Measurements from ENCODE around the gene THAP11. TPM values are rescaled to one million over a fixed set of nuclear protein-coding genes. Genes with fewer than 3 reads are reported as not detected.

Gene THAP11
- polyA plus RNA-seq, 1 of the 3 experiments (the other 2 are of a cell fraction) = 34.8 TPM

- ChIA-PET POLR2A (no interaction called here), CTCF (interaction anchor here (0.5 to 1.2 kb wide), 2 partner anchors 41 to 51 kb away, joined by 3 to 6 read pairs; partner anchors contain the start of gene TSNAXIP1)
- Histone ChIP-seq H3K36me3 (replicated peaks in 1 of 2; ENCODE audit: control insufficient read depth in 1 of 2, insufficient read depth in 2 of 2, low read length in 1 of 2) (peaks cover 12 to 18% of the 10 kb centered on the region in 2 experiments), H3K27ac (ENCODE audit: low read depth in 2 of 2, low read length in 1 of 2) (peak overlapping the region in 1 of 2 experiments; percentile 90; a peak in 2 of 4 replicates), H3K4me1 (ENCODE audit: control insufficient read depth in 1 of 2, insufficient read depth in 2 of 2, low read depth in 1 of 2, low read length in 1 of 2) (peaks cover 2 to 13% of the 10 kb centered on the region in 2 experiments; a peak in 2 of 4 replicates), H3K4me2 (peak overlapping the region; percentile 46; the same call in 1 of the 2 replicates), H4K20me1 (ENCODE audit: insufficient read depth) (peaks cover 100% of the 10 kb centered on the region), H3K9ac (peak overlapping the region; percentile 66), H3K9me2 (no peaks in the 10 kb centered on the region), H3K9me3 (no peaks in the 10 kb centered on the region), H2AFZ (ENCODE audit: low read depth) (no peak overlapping the region), H3K4me3 (ENCODE audit: low read depth in 2 of 2, low read length in 1 of 2) (no peak overlapping the region), H3K79me2 (ENCODE audit: insufficient read depth) (peaks cover 100% of the 10 kb centered on the region), H3K27me3 (ENCODE audit: insufficient read depth) (no peaks in the 10 kb centered on the region), H3F3A (replicated peaks; ENCODE audit: insufficient read depth) (peaks cover 9% of the 10 kb centered on the region)
- 80% methylated on average over 3 of the region's 3 CpGs for WGBS (ENCODE audit: low lambda C conversion rate)
- TF ChIP-seq RAD21 (IDR thresholded peaks at IDR 0.05; ENCODE audit: low read length) = no peak
- no peak for TF ChIP-seq USF1 (IDR thresholded peaks at IDR 0.05; ENCODE audit: borderline replicate concordance, low read depth)
- no peak for TF ChIP-seq TCF12 (IDR thresholded peaks at IDR 0.05)
- no peak for TF ChIP-seq SIN3A (IDR thresholded peaks at IDR 0.05; ENCODE audit: borderline replicate concordance, low read depth, low read length)
- TF ChIP-seq FOXM1 (IDR thresholded peaks at IDR 0.05; ENCODE audit: low read depth) = no peak
- no peak for TF ChIP-seq JUND (IDR thresholded peaks at IDR 0.05)
- DNase-seq = no peak
Measured at GRCh38 chr16:67857547-67858233, 15.6 kb downstream of the THAP11 start.

- Histone ChIP-seq H3K27ac (ENCODE audit: low read depth in 2 of 2, low read length in 1 of 2) (peak overlapping the region in 1 of 2 experiments; percentile 90; a peak in 2 of 4 replicates), H3K4me3 (ENCODE audit: low read depth in 2 of 2, low read length in 1 of 2) (no peak overlapping the region), H3K4me2 (no peak overlapping the region), H3K79me2 (ENCODE audit: insufficient read depth) (peaks cover 100% of the 10 kb centered on the region), H3F3A (replicated peaks; ENCODE audit: insufficient read depth) (peaks cover 9% of the 10 kb centered on the region), H2AFZ (ENCODE audit: low read depth) (no peak overlapping the region), H3K9me2 (no peaks in the 10 kb centered on the region), H3K9me3 (no peaks in the 10 kb centered on the region), H3K4me1 (ENCODE audit: control insufficient read depth in 1 of 2, insufficient read depth in 2 of 2, low read depth in 1 of 2, low read length in 1 of 2) (peaks cover 2 to 16% of the 10 kb centered on the region in 2 experiments; a peak in 2 of 4 replicates), H3K27me3 (ENCODE audit: insufficient read depth) (no peaks in the 10 kb centered on the region), H4K20me1 (ENCODE audit: insufficient read depth) (peaks cover 100% of the 10 kb centered on the region), H3K9ac (peak overlapping the region; percentile 66), H3K36me3 (replicated peaks in 1 of 2; ENCODE audit: control insufficient read depth in 1 of 2, insufficient read depth in 2 of 2, low read length in 1 of 2) (peaks cover 12 to 17% of the 10 kb centered on the region in 2 experiments)
- TF ChIP-seq MEF2A (IDR thresholded peaks at IDR 0.05; ENCODE audit: borderline replicate concordance, low read depth) = no peak
- TF ChIP-seq CHD2 (IDR thresholded peaks at IDR 0.05; ENCODE audit: low read length, partially characterized antibody) = no peak
- TF ChIP-seq CTCF (IDR thresholded peaks at IDR 0.05) = no peak
- TF ChIP-seq TEAD4 (IDR thresholded peaks at IDR 0.05; ENCODE audit: borderline replicate concordance, insufficient read depth) = no peak
- ChIA-PET CTCF (interaction anchor here (2.1 to 4.5 kb wide), 2 partner anchors 42 to 71 kb away, joined by 4 to 18 read pairs; no protein-coding TSS in a partner anchor), POLR2A (no interaction called here)
- WGBS (ENCODE audit: low lambda C conversion rate) = 100% methylated on average over 4 of the region's 4 CpGs
- no peak for DNase-seq
Measured at GRCh38 chr16:67858500-67858899, 16.4 kb downstream of the THAP11 start.
